SJSA1 (cell line): ENCODE results near the gene CLEC4M. TPM values are rescaled to one million over a fixed set of nuclear protein-coding genes. Genes with fewer than 3 reads are reported as not detected.

Experiments
- DNase-seq, 2 experiments: peaks; one replicate each; pipeline ENCODE4 v3.0.0-alpha.2; 2015 to 2020; ENCODE audit warnings: low spot score in 2 of 2, low read depth in 1 of 2
- H3K27ac ChIP-seq: fragments of 250-450 bp; sonication (Bioruptor Pico); 2 replicates; pipeline ENCODE4 v1.5.1; 2020; ENCODE audit warnings: mild to moderate bottlenecking, moderate library complexity
- H3K27me3 ChIP-seq: fragments of 250-450 bp; sonication (Bioruptor Pico); replicated peaks from 2 replicates; pipeline ENCODE4 v1.5.1; 2020; ENCODE audit warnings: mild to moderate bottlenecking, moderate library complexity
- H3K36me3 ChIP-seq: fragments of 250-450 bp; sonication (Bioruptor Pico); 2 replicates; pipeline ENCODE4 v1.5.1; 2020; ENCODE audit warnings: mild to moderate bottlenecking
- H3K4me1 ChIP-seq: fragments of 250-450 bp; sonication (Bioruptor Pico); replicated peaks from 2 replicates; pipeline ENCODE4 v1.6.1; 2021; ENCODE audit warnings: mild to moderate bottlenecking
- H3K4me3 ChIP-seq: fragments of 250-450 bp; sonication (Bioruptor Pico); 2 replicates; pipeline ENCODE4 v1.5.1; 2020; ENCODE audit warnings: mild to moderate bottlenecking
- H3K9me3 ChIP-seq: fragments of 250-450 bp; sonication (Bioruptor Pico); replicated peaks from 2 replicates; pipeline ENCODE4 v1.5.1; 2020; ENCODE audit warnings: mild to moderate bottlenecking
- total RNA-seq: library from RNA; depleted of rRNA; stranded (reverse); fragments of >200 nt; shearing (Covaris generic); gene quantifications from 2 replicates; pipeline ENCODE4 v1.2.3, GENCODE V29; 2014; rRNA removed

The CLEC4M gene, protein sequence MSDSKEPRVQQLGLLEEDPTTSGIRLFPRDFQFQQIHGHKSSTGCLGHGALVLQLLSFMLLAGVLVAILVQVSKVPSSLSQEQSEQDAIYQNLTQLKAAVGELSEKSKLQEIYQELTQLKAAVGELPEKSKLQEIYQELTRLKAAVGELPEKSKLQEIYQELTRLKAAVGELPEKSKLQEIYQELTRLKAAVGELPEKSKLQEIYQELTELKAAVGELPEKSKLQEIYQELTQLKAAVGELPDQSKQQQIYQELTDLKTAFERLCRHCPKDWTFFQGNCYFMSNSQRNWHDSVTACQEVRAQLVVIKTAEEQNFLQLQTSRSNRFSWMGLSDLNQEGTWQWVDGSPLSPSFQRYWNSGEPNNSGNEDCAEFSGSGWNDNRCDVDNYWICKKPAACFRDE
- not detected in 2 replicates for total RNA-seq

DNA sequence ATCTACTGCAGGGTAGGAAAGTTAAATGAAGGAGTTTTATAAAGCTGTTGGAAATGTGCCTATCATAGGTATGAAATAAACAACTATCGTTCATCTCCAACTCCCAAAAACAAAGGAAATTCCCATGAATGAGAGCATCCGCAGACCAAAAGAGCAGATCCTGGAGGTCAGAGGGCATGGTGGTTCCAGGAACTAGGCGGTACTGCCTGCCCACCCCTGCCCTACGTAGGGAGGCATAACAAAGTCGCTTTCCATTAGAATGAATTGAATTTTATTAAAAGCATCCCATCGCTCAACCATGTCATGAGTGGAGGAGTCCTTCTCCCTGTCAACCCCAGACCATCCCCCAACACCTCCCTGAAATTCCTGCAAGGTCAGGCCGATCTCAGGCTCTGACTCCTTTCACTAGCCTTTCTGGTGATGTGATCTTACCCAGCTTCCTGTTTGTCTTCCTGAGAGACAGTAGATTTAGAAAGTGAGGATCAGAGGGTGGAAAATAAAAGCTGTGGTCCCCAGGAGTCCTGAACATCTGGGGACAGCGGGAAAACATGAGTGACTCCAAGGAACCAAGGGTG lies at the start of gene CLEC4M:
Gene CLEC4M (plus strand): TSS at position 525 of the 575 bp plus-strand sequence. CDS start 24 bp downstream, at position 549.
- Histone ChIP-seq H3K36me3 (no peaks in the 10 kb centered on the region), H3K4me1 (no peaks in the 10 kb centered on the region), H3K9me3 (peaks cover 5% of the 10 kb centered on the region), H3K4me3 (no peak within 1 kb of the TSS), H3K27ac (no peak within 1 kb of the TSS), H3K27me3 (no peaks in the 10 kb centered on the region; the same call in 1 of the 2 replicates)
- DNase-seq = no peak

DNA sequence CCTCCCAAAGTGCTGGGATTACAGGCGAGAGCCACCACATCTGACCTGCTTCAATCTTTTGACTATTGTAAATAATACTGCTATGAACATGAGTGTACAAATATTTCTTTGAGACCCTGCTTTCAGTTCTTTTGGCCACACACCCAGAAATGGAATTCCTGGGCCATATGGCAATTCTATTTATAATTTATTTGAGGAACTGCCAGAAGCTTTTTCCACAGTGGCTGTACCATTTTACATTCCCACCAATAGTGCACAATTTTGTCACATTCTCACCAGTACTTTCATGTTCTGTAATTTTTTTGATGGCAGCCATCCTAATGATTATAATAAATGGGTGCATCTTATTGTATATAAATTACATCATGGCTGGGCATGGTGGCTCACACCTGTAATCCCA lies 47.4 kb upstream of the CLEC4M start:
- Histone ChIP-seq H3K4me3 (no peak overlapping the region), H3K4me1 (no peaks in the 10 kb centered on the region), H3K27ac (no peak overlapping the region), H3K36me3 (no peaks in the 10 kb centered on the region), H3K27me3 (no peaks in the 10 kb centered on the region; the same call in 1 of the 2 replicates), H3K9me3 (no peaks in the 10 kb centered on the region)
- DNase-seq = no peak

DNA sequence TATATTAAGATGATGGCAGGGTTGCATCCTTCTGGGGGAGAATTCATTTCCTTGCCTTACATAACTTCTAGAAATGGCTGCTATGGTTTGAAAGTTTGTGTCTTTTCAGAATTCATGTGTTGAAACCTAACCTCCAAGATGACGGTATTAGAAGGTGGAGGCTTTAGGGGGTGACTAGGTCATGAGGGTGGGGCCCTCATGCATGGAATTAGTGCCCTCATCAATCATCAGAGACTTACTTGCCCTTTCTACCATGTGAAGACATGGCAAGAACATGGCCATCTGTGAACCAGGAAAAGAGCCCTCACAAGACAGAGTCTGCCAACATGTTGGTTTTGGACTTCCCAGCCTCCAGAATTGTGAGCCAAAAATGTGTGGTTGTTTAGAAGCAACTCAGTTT lies 46.3 kb upstream of the CLEC4M start:
- H3K4me3 ChIP-seq = no peak overlapping the region
- H3K4me1 ChIP-seq = no peaks in the 10 kb centered on the region
- H3K36me3 ChIP-seq = no peaks in the 10 kb centered on the region
- no peaks in the 10 kb centered on the region for H3K9me3 ChIP-seq
- no peak overlapping the region for H3K27ac ChIP-seq
- no peak for DNase-seq
- H3K27me3 ChIP-seq = no peaks in the 10 kb centered on the region; the same call in 1 of the 2 replicates

DNA sequence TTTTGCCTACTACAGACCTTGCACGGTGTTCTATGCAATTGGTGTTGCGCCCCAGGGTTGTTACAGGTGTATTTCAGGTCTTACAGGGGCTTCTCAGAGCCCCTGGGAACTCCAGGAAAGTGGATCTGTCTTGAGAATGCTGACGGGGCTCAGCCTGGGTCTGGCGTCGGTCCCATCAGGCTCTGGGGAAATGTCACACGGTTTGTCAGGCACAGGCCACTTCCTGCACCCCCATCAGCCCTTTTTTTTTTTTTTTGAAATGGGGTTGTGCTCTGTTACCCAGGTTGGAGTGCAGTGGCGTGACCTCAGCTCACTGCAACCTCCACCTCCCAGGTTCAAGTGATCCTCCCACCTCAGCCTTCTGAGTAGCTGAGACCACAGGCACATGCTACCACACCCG lies 44.4 kb upstream of the CLEC4M start:
- no peak for DNase-seq
- H3K36me3 ChIP-seq = no peaks in the 10 kb centered on the region
- H3K4me3 ChIP-seq = no peak overlapping the region
- no peaks in the 10 kb centered on the region for H3K4me1 ChIP-seq
- no peak overlapping the region for H3K27ac ChIP-seq
- H3K27me3 ChIP-seq = no peaks in the 10 kb centered on the region; the same call in 1 of the 2 replicates
- H3K9me3 ChIP-seq = no peaks in the 10 kb centered on the region

DNA sequence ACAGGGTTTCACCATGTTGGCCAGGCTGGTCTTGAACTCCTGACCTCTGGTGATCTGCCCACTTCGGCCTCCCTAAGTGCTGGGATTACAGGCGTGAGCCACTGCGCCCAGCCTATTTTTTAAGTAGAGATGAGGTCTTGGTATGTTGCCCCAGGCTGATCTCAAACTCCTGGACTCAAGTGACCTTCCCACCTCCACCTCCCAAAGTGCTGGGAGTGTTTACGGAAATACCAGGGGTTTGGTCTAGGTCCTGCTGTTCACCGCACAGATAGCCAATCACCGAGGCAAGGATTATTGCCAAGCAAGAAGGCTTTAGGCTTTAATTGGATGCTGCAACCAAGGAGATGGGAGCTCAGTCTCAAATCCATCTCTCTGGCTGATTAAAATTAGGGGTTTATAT lies 42.7 kb upstream of the CLEC4M start:
- Histone ChIP-seq H3K27me3 (peaks cover 4% of the 10 kb centered on the region; the same call in 1 of the 2 replicates), H3K27ac (no peak overlapping the region), H3K36me3 (no peaks in the 10 kb centered on the region), H3K9me3 (no peaks in the 10 kb centered on the region), H3K4me3 (no peak overlapping the region), H3K4me1 (no peaks in the 10 kb centered on the region)
- no peak for DNase-seq

DNA sequence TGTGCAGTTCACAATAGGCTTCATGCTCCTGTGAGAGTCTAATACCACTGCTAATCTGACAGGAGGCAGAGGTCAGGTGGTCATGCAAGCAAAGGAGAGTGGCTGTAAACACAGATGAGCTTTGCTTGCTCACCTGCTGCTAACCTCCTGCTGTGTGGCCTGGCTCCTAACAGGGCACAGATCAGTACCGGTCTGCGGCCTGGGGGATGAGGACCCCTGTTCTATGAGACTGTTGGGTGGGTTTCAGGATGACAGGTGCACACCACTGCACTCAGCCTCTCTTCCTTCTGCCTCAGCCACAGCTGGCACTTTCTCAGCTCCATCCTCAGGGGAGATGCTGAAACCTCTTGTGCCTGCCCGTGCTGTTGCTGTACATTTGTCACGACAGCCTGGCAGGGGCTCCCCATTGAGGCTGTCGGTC lies 40.8 kb upstream of the CLEC4M start:
- H3K27ac ChIP-seq = no peak overlapping the region
- H3K9me3 ChIP-seq = no peaks in the 10 kb centered on the region
- H3K27me3 ChIP-seq = peaks cover 9% of the 10 kb centered on the region
- DNase-seq = no peak
- H3K4me3 ChIP-seq = no peak overlapping the region
- no peaks in the 10 kb centered on the region for H3K36me3 ChIP-seq
- H3K4me1 ChIP-seq = no peaks in the 10 kb centered on the region

DNA sequence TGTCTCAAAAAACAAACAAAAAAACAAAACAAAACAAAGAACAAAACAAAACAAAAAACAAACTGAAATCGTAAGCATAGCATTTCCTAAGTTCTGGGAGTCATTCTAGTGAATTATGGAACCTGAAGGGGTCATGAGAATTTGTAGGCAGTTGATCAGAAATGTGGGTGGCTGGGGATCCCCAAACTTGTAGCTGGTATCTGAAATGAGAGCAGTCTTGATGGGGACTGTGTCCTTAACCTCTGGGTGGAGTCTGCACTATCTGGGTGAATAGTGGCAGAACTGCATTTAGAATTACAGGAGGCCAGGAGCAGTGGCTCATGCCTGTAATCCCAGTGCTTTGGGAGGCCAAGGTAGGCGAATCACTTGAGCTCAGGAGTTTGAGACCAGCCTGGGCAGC lies 37.3 kb upstream of the CLEC4M start:
- no peak for DNase-seq
- H3K4me3 ChIP-seq = no peak overlapping the region
- H3K36me3 ChIP-seq = no peaks in the 10 kb centered on the region
- H3K9me3 ChIP-seq = no peaks in the 10 kb centered on the region
- H3K4me1 ChIP-seq = no peaks in the 10 kb centered on the region
- H3K27ac ChIP-seq = no peak overlapping the region
- peaks cover 34% of the 10 kb centered on the region for H3K27me3 ChIP-seq

DNA sequence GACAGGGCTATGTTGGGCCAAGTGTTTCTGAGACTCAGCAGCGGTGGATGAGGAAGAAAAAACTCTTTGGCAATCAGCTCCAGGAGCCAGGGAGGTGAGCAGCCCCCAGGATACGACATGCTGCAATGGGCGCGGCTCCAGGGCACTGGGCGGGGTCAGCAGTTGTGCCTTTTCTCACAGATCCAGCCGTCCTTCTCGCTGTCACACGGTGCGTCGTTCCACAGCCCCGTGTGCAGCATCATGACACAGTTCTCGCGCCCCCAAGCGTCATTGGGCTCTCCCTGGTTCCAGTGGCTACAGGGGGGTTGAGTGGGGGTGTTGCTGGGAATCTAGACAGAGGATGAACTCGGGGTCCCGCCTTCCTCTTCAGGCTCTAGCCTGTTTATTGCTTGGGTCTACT lies 33.8 kb upstream of the CLEC4M start:
- no peaks in the 10 kb centered on the region for H3K4me1 ChIP-seq
- H3K9me3 ChIP-seq = no peaks in the 10 kb centered on the region
- no peaks in the 10 kb centered on the region for H3K36me3 ChIP-seq
- peaks cover 41% of the 10 kb centered on the region for H3K27me3 ChIP-seq
- H3K27ac ChIP-seq = no peak overlapping the region
- no peak for DNase-seq
- H3K4me3 ChIP-seq = no peak overlapping the region

DNA sequence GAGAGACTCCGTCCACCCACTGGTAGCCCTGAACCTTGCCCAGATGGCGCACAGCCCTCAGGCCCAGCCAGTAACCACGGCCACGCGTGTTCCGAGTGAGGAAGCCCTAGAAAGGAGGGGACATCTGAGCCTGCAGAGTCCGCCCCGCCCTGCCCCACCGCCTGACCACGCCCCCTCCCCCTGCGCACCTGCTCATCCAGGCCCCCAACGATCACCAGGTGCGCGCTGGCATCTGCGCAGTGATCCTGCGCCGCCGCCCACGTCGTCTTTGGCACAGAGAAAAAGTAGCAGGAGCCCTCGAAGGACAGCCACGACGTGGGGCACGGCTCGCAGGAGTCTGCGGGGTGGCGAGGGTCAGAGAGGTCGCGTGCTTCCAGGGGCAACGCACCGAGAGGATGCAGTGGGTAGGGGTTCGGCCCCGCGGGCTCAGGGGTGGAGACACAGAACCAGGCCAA lies 33.2 kb upstream of the CLEC4M start:
- Histone ChIP-seq H3K4me1 (no peaks in the 10 kb centered on the region), H3K27ac (no peak overlapping the region), H3K4me3 (no peak overlapping the region), H3K9me3 (no peaks in the 10 kb centered on the region), H3K27me3 (peaks cover 37% of the 10 kb centered on the region), H3K36me3 (no peaks in the 10 kb centered on the region)
- no peak for DNase-seq

DNA sequence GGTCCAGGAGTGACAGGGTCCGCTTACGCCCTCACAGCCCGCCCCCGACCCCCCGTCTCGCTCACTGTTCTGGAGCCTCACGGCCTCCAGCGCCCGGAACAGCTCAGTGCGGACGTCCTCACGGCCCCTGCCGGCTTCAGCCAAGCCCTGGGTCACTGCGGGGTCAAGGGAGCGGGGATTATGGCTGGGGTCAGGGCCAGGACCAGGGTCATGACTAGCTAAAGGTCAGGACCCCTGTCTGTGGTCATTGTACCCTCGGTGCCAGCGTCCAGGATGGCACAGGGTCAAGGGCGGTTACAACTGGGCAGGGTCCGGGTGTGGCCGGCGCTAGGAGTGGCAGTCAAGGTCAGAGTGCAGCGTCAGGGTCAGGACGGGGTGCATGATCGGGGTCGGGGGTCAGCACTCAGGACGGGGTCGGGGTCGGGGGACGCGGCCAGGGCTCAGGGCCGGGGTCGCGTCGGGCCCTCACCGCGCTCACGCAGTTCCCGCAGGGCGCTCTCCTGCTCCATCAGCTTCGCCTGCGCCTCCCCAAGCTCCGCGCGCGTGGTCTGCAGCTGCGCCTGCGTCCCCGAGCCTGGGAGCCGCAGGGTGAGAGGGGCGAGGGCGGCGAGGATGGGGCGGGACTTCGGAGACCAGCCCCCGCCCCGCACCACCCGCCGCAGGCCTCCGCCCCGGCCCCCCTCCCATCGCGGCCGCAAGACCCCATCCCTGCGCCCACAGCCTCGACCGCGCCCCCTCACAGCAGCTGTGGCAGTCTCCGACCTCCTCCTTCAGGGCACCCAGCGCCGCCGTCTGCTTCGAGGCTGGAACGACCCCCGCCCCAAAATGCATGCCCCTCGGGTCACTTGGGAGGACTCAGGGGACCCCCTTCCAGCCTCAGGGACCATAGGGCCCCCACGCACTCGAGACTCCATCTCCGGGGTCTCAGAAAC lies 32.5 kb upstream of the CLEC4M start:
- H3K36me3 ChIP-seq = no peaks in the 10 kb centered on the region
- no peak overlapping the region for H3K4me3 ChIP-seq
- no peaks in the 10 kb centered on the region for H3K9me3 ChIP-seq
- no peak overlapping the region for H3K27ac ChIP-seq
- H3K4me1 ChIP-seq = no peaks in the 10 kb centered on the region
- peaks cover 37% of the 10 kb centered on the region for H3K27me3 ChIP-seq
- no peak for DNase-seq

DNA sequence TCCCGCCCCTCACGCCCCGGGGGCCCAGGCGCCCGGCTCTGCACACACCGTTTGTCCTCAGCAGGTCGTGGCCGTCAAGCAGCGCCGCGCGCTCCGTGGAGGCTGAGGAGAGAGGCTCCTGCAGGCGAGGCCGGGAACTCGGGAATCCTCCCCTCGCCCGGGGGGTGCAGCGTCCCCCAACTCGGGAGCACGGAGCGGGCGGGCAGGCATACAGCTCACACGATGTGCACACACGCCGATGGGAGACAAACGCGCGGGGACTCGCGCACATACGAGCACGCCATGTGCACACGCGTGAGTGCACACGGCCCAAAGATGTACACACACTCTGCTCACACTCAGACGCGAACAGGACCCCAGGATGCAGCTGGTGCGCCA lies 31.8 kb upstream of the CLEC4M start:
- Histone ChIP-seq H3K4me1 (no peaks in the 10 kb centered on the region), H3K9me3 (no peaks in the 10 kb centered on the region), H3K36me3 (no peaks in the 10 kb centered on the region), H3K27me3 (peaks cover 37% of the 10 kb centered on the region), H3K27ac (no peak overlapping the region), H3K4me3 (no peak overlapping the region)
- no peak for DNase-seq

DNA sequence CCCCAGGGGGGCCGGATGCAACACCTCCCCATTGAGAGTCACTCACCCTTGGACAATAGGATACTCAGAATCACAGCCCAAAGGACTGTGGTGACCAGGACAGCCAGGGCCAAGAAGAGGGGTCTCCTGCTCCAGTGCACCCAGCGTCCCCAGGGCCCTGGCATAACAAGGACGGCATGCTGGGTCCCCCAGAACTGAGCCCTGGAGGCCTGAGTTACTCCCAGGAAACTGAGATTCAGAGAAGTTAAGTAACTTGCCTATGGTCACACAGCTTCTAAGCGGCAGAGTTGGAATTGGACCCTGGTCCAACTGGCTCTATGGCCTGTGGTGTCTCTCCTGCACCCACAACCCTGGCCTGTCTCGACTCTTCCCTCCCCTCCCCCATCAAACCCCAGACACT lies 31.4 kb upstream of the CLEC4M start:
- H3K4me1 ChIP-seq = no peaks in the 10 kb centered on the region
- H3K9me3 ChIP-seq = no peaks in the 10 kb centered on the region
- H3K27me3 ChIP-seq = peaks cover 35% of the 10 kb centered on the region
- H3K36me3 ChIP-seq = no peaks in the 10 kb centered on the region
- H3K4me3 ChIP-seq = no peak overlapping the region
- H3K27ac ChIP-seq = no peak overlapping the region
- no peak for DNase-seq

DNA sequence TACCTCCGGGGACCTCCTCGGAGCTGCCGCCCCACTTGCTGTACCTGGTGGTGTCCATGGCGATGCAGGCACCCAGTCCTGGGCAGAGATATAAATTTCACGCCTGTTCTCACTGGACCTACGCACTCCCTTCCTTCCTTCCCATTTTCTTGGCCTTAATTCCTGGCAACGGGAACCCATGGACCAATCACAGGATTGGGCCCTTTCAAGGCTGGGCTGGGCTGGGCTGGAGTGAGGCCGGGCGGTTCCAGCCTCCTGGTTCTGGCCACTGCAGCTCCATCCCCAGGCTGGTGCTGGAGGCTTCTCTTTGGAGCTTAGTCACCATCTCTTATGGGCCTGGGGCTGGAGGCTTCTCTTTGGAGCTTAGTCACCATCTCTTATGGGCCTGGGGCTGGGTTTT lies 31.0 kb upstream of the CLEC4M start, which contains the start of gene CLEC4G:
Gene CLEC4G (minus strand): TSS at position 66 of the 400 bp plus-strand sequence. CDS start 8 bp downstream, at position 58.
- Histone ChIP-seq H3K36me3 (no peaks in the 10 kb centered on the region), H3K9me3 (no peaks in the 10 kb centered on the region), H3K4me3 (no peak within 1 kb of the TSS), H3K27ac (no peak within 1 kb of the TSS), H3K4me1 (no peaks in the 10 kb centered on the region), H3K27me3 (peaks cover 32% of the 10 kb centered on the region)
- no peak for DNase-seq
